WTC11 (cell line): ENCODE measurements around the gene RTP3. TPM values are rescaled to one million over a fixed set of nuclear protein-coding genes. Genes with fewer than 3 reads are reported as not detected.
A peak's percentile ranks its signal among the peaks of the same experiment; 100 is the strongest.

ENCODE experiments used
- ATF1 ChIP-seq: sonication (generic); formaldehyde crosslinking; IDR thresholded peaks from 2 replicates; pipeline ENCODE4 v1.8.1; 2023; ENCODE audit warnings: mild to moderate bottlenecking, moderate library complexity, missing genetic modification reagents
- EMX1 ChIP-seq: fragments of 250-450 bp; sonication (Bioruptor Pico); IDR thresholded peaks from 2 replicates; pipeline ENCODE4 v1.8.0; 2021; ENCODE audit warnings: mild to moderate bottlenecking
- FOXJ3 ChIP-seq: sonication (generic); formaldehyde crosslinking; IDR thresholded peaks from 2 replicates; pipeline ENCODE4 v1.9.0; 2021; ENCODE audit warnings: missing genetic modification reagents, mild to moderate bottlenecking, borderline replicate concordance
- FOXK1 ChIP-seq: sonication (generic); formaldehyde crosslinking; IDR thresholded peaks from 2 replicates; pipeline ENCODE4 v1.8.0; 2022; ENCODE audit warnings: mild to moderate bottlenecking, moderate library complexity, missing genetic modification reagents
- FOXP1 ChIP-seq: sonication (generic); formaldehyde crosslinking; IDR thresholded peaks from 2 replicates; pipeline ENCODE4 v1.8.0; 2022; ENCODE audit warnings: missing genetic modification reagents, mild to moderate bottlenecking, moderate library complexity, borderline replicate concordance
- GRHL2 ChIP-seq: fragments of 250-450 bp; sonication (Bioruptor Pico); IDR thresholded peaks from 2 replicates; pipeline ENCODE4 v1.8.0; 2022; ENCODE audit warnings: mild to moderate bottlenecking, moderate library complexity; ENCODE audit not compliant: insufficient replicate concordance, severe bottlenecking
- JAZF1 ChIP-seq: fragments of 250-450 bp; sonication (Bioruptor Pico); IDR thresholded peaks from 2 replicates; pipeline ENCODE4 v1.9.0; 2021; ENCODE audit warnings: moderate library complexity, mild to moderate bottlenecking, inconsistent platforms
- KAT7 ChIP-seq: sonication (generic); formaldehyde crosslinking; IDR thresholded peaks from 2 replicates; pipeline ENCODE4 v1.8.1; 2023; ENCODE audit warnings: missing genetic modification reagents, mild to moderate bottlenecking, borderline replicate concordance
- MXD4 ChIP-seq: fragments of 250-450 bp; sonication (Bioruptor Pico); IDR thresholded peaks from 2 replicates; pipeline ENCODE4 v1.8.0; 2021; ENCODE audit warnings: mild to moderate bottlenecking, moderate library complexity, borderline replicate concordance
- MYBL2 ChIP-seq: sonication (generic); formaldehyde crosslinking; IDR thresholded peaks from 2 replicates; pipeline ENCODE4 v1.8.1; 2023; ENCODE audit warnings: mild to moderate bottlenecking, moderate library complexity, missing genetic modification reagents
- NR2C2 ChIP-seq: sonication (generic); formaldehyde crosslinking; IDR thresholded peaks from 2 replicates; pipeline ENCODE4 v1.8.0; 2022; ENCODE audit warnings: mild to moderate bottlenecking, missing genetic modification reagents
- SP1 ChIP-seq: sonication (generic); formaldehyde crosslinking; conservative IDR thresholded peaks from 2 replicates; pipeline ENCODE4 v1.8.1; 2022; ENCODE audit warnings: missing genetic modification reagents
- TEAD4 ChIP-seq: sonication (generic); formaldehyde crosslinking; IDR thresholded peaks from 2 replicates; pipeline ENCODE4 v1.8.0; 2022; ENCODE audit warnings: mild to moderate bottlenecking, missing genetic modification reagents
- ZBTB21 ChIP-seq: sonication (generic); formaldehyde crosslinking; IDR thresholded peaks from 2 replicates; pipeline ENCODE4 v1.8.1; 2023; ENCODE audit warnings: mild to moderate bottlenecking, missing genetic modification reagents, borderline replicate concordance
- ZNF396 ChIP-seq: fragments of 250-450 bp; sonication (Bioruptor Pico); IDR thresholded peaks from 2 replicates; pipeline ENCODE4 v1.8.0; 2021; ENCODE audit warnings: mild to moderate bottlenecking, moderate library complexity, borderline replicate concordance
- ZNF416 ChIP-seq: fragments of 250-450 bp; sonication (Bioruptor Pico); IDR thresholded peaks from 2 replicates; pipeline ENCODE4 v1.9.0; 2021; ENCODE audit warnings: mild to moderate bottlenecking, inconsistent platforms
- ZNF423 ChIP-seq: fragments of 250-450 bp; sonication (Bioruptor Pico); IDR thresholded peaks from 2 replicates; pipeline ENCODE4 v2.1.2; 2022; ENCODE audit warnings: mild to moderate bottlenecking, moderate library complexity
- total RNA-seq: library from RNA; stranded (reverse); gene quantifications from 3 replicates; pipeline ENCODE4 v1.2.3, GENCODE V29; 2021
- TF ChIP-seq, protein P1 (sequence below): fragments of 250-450 bp; sonication (Bioruptor Pico); IDR thresholded peaks from 2 replicates; pipeline ENCODE4 v1.9.0; 2021; ENCODE audit warnings: mild to moderate bottlenecking, borderline replicate concordance
- TF ChIP-seq, protein P2 (sequence below): sonication (generic); formaldehyde crosslinking; IDR thresholded peaks from 2 replicates; pipeline ENCODE4 v1.8.1; 2022; ENCODE audit warnings: mild to moderate bottlenecking, moderate library complexity, missing genetic modification reagents
- TF ChIP-seq, protein P3 (sequence below): fragments of 250-450 bp; sonication (Bioruptor Pico); IDR thresholded peaks from 2 replicates; pipeline ENCODE4 v1.8.0; 2021; ENCODE audit warnings: mild to moderate bottlenecking
- TF ChIP-seq, protein P4 (sequence below): sonication (generic); formaldehyde crosslinking; IDR thresholded peaks from 2 replicates; pipeline ENCODE4 v1.8.0; 2022; ENCODE audit warnings: mild to moderate bottlenecking, missing genetic modification reagents
- TF ChIP-seq, protein P5 (sequence below): sonication (generic); formaldehyde crosslinking; IDR thresholded peaks from 2 replicates; pipeline ENCODE4 v1.8.0; 2022; ENCODE audit warnings: mild to moderate bottlenecking, missing genetic modification reagents

The RTP3 gene
- total RNA-seq, 1 experiment from 2014 or later: not detected

DNA sequence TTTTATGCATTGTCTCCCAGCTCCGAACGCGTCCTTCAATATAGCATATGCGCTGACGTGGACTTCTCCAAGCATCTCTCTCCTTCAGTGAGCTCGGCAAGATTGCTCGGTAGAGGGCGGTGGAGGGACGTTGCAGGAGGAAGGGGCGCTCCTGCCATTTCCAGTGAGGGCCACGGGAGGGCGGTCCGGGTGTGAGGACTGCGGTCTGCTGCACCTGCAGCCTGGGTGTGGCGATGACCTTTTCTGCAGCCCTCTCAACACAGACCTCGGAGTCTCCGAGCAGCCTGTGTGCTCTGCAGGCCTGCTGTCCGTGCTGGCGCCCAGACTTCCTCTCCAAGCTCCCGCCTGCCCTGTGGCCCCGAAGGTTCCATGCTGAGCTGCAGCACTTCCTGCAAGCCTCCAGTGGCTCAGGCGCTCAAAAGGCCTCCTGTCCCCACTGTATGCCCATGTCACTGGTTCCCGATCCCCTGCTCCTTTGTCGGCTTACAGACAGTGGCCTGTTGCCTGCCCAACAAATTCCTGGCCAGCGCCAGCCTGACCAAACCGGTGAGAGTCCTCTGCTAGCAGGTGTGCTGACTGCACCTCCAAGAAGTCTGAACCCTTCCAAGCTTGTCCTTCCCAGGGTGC lies 8.9 kb upstream of the RTP3 start (continued):
- TF ChIP-seq, protein P1, sequence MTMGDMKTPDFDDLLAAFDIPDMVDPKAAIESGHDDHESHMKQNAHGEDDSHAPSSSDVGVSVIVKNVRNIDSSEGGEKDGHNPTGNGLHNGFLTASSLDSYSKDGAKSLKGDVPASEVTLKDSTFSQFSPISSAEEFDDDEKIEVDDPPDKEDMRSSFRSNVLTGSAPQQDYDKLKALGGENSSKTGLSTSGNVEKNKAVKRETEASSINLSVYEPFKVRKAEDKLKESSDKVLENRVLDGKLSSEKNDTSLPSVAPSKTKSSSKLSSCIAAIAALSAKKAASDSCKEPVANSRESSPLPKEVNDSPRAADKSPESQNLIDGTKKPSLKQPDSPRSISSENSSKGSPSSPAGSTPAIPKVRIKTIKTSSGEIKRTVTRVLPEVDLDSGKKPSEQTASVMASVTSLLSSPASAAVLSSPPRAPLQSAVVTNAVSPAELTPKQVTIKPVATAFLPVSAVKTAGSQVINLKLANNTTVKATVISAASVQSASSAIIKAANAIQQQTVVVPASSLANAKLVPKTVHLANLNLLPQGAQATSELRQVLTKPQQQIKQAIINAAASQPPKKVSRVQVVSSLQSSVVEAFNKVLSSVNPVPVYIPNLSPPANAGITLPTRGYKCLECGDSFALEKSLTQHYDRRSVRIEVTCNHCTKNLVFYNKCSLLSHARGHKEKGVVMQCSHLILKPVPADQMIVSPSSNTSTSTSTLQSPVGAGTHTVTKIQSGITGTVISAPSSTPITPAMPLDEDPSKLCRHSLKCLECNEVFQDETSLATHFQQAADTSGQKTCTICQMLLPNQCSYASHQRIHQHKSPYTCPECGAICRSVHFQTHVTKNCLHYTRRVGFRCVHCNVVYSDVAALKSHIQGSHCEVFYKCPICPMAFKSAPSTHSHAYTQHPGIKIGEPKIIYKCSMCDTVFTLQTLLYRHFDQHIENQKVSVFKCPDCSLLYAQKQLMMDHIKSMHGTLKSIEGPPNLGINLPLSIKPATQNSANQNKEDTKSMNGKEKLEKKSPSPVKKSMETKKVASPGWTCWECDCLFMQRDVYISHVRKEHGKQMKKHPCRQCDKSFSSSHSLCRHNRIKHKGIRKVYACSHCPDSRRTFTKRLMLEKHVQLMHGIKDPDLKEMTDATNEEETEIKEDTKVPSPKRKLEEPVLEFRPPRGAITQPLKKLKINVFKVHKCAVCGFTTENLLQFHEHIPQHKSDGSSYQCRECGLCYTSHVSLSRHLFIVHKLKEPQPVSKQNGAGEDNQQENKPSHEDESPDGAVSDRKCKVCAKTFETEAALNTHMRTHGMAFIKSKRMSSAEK (CRISPR knock-in tag): peak; percentile 69; the same call in 1 of the 2 replicates
- TF ChIP-seq, protein P2, sequence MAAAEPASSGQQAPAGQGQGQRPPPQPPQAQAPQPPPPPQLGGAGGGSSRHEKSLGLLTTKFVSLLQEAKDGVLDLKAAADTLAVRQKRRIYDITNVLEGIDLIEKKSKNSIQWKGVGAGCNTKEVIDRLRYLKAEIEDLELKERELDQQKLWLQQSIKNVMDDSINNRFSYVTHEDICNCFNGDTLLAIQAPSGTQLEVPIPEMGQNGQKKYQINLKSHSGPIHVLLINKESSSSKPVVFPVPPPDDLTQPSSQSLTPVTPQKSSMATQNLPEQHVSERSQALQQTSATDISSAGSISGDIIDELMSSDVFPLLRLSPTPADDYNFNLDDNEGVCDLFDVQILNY: peak; percentile 63; the same call in 1 of the 2 replicates
- TF ChIP-seq FOXJ3 (CRISPR knock-in tag) (no peak), ZNF396 (CRISPR knock-in tag) (no peak), NR2C2 (CRISPR knock-in tag) (0 out of 2 replicates have a peak, but pooled peaks have one; percentile 33), SP1 (peak; percentile 82), ZNF423 (no peak), TEAD4 (CRISPR knock-in tag) (no peak), MYBL2 (CRISPR knock-in tag) (peak; percentile 89), FOXP1 (peak; percentile 95), GRHL2 (no peak), ZNF416 (CRISPR knock-in tag) (no peak), JAZF1 (CRISPR knock-in tag) (no peak), KAT7 (CRISPR knock-in tag) (no peak), MXD4 (no peak), FOXK1 (CRISPR knock-in tag) (peak; percentile 51; the same call in 1 of the 2 replicates), ZBTB21 (no peak; the same call in 1 of the 2 replicates), EMX1 (CRISPR knock-in tag) (no peak), ATF1 (CRISPR knock-in tag) (no peak)
- TF ChIP-seq, protein P3, sequence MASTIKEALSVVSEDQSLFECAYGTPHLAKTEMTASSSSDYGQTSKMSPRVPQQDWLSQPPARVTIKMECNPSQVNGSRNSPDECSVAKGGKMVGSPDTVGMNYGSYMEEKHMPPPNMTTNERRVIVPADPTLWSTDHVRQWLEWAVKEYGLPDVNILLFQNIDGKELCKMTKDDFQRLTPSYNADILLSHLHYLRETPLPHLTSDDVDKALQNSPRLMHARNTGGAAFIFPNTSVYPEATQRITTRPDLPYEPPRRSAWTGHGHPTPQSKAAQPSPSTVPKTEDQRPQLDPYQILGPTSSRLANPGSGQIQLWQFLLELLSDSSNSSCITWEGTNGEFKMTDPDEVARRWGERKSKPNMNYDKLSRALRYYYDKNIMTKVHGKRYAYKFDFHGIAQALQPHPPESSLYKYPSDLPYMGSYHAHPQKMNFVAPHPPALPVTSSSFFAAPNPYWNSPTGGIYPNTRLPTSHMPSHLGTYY (CRISPR knock-in tag): no peak
- TF ChIP-seq, protein P4, sequence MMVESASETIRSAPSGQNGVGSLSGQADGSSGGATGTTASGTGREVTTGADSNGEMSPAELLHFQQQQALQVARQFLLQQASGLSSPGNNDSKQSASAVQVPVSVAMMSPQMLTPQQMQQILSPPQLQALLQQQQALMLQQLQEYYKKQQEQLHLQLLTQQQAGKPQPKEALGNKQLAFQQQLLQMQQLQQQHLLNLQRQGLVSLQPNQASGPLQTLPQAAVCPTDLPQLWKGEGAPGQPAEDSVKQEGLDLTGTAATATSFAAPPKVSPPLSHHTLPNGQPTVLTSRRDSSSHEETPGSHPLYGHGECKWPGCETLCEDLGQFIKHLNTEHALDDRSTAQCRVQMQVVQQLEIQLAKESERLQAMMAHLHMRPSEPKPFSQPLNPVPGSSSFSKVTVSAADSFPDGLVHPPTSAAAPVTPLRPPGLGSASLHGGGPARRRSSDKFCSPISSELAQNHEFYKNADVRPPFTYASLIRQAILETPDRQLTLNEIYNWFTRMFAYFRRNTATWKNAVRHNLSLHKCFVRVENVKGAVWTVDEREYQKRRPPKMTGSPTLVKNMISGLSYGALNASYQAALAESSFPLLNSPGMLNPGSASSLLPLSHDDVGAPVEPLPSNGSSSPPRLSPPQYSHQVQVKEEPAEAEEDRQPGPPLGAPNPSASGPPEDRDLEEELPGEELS (CRISPR knock-in tag): peak; percentile 91
- TF ChIP-seq, protein P5, sequence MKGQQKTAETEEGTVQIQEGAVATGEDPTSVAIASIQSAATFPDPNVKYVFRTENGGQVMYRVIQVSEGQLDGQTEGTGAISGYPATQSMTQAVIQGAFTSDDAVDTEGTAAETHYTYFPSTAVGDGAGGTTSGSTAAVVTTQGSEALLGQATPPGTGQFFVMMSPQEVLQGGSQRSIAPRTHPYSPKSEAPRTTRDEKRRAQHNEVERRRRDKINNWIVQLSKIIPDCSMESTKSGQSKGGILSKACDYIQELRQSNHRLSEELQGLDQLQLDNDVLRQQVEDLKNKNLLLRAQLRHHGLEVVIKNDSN (CRISPR knock-in tag): peak; percentile 13; the same call in 1 of the 2 replicates
